HG03103 (cell line): Measurements from ENCODE around the gene BHMT2.

ENCODE experiments used
- ATAC-seq: cut with Tn5 transposase; IDR thresholded peaks from one replicate; pipeline ENCODE4 v1.9.1; 2021; ENCODE audit warnings: low read depth; ENCODE audit not compliant: unreplicated experiment

The BHMT2 gene

DNA sequence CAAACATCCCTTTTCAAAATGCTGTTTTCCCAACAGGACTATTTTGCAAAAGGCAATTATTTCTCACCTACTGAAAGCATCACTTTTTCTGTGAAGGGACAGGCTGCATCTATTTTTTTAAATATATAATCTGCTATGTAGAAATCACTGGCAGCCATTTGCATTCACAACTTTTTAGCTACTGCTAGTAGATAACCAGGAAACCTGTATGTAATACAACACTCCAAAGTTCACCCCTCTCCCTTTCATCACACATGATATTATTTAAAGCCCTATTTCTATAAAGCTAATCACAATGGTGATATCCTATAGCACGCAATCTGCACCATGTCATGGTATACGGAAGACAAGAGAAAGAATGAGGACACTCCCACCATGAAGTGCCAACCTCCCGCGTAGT is 9.9 kb upstream of the BHMT2 start:
- no peak for ATAC-seq

DNA sequence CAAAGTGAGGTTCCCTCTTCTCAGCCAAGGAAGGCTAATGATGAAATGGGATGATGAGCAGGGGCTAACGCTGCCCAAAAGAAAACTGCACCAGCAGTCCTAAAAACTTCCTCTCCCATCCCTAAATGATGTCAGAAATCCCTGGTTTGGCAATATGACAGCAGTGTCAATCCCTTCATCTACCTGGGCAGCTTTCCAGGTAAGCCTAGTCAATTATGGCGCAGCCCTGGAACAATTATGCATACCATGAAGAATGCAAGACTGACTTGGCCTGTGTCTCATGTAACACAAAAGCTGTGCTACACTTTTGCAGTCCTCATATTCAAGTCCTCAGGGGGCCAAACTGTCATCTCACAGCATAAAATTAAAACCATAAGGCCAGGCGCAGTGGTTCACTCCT is 7.1 kb upstream of the BHMT2 start:
- no peak for ATAC-seq

DNA sequence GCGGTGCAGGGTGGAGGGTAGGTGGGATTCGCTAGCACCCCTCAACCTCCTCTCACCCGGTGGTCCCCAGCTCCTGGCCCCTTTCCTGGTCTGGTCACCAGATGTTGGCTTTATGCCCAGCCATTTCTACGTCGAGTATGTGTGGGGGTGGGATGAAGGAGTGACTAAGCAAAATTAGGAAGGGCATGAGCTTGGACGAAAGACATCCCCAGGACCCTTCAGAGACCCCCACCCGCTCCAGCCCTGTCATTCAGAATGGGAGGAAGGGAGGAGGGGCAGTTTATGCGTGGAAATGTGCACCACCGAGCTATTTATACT is 742 bp downstream of the BHMT2 start:
- no peak for ATAC-seq

DNA sequence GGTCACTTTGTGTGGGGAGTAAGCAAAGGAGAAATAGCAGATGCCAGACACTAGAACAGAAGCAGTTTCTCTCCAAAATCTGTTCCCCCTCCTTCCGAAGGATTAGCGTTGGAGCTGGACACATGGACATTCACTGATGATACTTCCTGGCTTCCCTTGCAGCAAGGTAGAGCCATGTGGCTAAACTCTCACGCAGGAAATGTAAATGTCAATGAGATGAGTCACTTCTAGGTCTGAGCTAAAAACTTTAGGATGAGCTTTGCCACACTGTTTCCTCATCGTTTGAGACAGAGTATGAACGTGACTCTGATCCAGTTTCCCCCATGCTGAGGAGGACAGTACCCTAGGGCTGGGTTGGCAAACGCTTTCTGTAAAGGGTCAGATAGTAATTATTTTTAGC is 5.1 kb downstream of the BHMT2 start:
- ATAC-seq = no peak

DNA sequence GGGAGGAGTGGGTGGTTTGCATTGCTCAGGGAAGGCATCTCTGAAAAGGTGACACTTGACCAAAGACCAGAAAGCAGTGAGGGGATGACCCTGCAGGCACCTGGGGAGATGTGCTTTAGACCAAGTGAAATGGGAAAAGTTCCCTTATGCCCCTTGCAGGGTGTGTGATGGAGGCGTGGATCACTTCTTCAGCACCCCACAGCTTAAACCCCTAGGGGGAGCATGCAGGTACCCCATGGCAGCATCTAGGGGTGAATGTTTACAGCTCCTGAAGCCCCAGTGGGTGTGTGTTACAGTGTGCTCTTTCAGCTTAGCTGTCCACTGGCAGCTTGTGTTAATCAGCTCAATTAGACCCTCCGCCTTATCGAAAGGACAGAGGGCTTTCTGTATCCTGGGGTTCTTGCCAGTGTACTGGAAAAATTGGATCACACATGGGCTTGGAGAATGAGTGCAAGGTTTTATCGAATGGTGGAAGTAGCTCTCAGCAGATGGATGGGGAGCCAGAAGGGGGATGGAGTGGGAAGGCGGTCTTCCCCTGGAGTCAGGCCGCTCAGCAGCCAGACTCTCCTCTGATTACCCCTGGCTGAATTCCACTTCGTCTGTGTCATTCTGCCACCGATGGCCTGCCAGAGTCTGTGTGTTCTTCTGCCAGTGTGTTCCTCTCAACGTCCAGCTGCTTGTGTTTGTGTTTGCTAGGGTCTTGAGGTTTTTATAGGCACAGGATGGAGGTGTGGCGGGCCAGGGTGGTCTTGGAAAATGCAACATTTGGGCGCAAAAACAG is 6.3 kb downstream of the BHMT2 start:
- no peak for ATAC-seq

DNA sequence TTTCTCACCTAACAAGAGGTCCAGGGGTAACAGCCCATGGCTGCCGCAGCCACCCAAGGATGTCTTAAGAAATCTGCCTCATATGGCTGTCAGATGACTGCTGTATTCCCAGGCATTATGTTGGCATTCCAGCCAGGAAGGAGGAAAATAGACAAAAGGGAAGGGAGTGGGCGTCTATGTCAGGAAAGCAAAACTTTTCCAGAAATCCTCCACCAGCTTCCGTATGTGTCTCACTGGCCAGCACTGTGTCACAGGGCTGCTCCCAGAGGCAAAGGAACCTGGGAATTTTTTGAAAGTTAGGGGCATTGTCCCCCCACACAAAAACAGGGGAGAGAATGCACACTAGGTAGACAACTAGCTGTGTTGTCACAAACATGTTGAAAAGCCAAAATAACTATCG is 7.3 kb downstream of the BHMT2 start:
- no peak for ATAC-seq

DNA sequence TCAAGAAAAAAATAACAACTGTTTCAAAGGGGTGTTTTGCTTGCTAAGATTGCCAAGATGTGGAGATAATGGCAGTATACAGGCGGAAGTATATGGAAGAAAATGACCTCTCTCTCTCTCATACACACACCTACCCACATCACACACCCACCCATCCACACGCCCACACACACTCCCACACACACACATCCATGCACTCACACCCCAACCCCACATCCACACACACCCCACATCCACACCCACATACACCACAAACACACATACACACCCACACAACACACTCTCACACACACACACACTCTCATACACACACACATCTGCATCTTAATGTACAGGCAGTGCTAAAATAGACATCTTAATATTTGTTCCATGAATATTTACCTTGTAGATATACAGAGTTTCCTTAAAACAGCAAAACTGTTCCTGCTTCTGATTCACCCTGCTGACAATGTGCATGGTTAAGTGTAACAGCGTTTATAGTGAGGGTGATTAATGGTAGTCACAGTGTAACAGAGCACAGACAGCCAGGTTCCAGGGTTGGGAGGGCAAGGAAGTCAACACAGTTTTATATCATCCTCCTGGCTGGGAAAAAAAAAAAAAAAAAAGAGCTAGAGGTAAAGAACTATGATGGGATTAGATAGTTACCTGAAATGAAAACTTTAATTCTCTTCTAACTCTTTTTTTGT is 8.3 kb downstream of the BHMT2 start:
- ATAC-seq = no peak

DNA sequence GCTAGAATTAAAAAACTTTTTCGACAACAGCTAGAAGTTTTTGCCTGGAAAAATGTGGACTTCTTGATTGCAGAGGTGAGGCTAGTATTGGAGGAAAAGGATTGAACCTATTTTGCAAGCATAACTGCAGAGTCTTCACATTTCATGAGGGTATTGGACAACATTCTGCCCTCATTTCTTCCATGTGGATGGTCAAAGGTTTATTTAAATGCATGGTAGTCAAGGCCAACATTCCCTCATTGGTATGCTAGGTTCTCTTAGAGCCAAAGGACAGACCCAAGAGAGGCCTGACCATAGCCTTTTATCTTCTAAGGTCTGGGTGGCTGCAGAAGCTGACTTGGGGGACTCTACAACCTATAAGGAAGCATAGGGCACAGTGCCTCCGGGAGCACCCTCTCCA is 11.2 kb downstream of the BHMT2 start:
- ATAC-seq = no peak

DNA sequence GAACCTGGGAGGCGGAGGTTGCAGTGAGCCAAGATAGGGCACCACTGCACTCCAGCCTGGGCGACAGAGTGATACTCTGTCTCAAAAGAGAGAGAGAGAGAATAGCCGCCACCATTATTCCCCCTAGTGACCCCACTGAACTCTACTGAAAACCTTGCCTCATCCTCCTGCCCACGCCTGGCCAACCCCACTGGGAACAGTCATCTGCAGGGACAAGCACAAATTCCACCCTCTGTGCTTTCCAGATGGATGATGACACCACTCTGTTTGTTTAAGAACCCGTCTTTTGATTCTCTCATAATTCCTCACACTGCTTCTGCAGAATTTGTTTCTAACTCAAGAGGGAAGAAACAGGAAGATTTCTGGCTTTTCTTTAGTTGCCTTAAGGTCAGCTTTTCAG is 12.2 kb downstream of the BHMT2 start:
- no peak for ATAC-seq

DNA sequence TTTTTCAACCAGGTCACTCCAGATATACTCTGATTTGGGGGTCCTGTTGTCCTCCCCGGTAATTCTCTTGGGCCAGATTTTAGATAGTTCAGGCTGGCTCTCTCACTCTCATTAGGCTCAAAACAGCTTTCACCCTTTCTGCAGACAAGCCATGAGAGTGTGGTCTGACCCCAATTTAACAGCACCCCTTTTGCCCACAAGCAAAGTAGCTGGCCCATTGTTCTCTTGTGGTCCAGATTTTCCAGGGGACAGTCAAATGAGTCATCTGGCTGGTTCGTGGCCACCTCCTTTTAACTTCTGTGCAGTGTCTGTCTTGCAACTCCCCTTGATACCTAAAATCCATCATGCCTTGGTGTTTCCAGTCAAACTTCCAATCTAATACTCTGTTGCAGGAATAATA is 16.5 kb downstream of the BHMT2 start:
- no peak for ATAC-seq

DNA sequence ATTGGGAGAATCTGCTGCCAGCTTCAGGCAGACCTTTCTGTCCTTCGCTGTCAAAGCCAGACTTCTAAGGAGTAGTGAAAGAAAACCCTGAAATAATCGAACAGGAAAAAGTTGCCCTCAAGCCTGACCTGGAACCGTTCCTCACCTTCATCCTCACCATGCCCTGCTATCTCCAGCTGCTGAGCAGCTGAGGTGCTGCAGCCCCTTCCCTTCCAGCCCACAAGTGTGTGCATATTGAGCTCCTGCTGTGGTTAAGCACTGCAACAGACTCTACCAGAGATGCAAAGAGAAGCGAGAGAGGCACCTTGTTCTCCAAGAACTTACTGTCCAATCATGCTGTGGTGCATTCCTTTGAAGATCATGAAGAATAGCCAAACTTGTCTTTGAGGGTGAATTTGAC is 18.9 kb downstream of the BHMT2 start:
- ATAC-seq = no peak

DNA sequence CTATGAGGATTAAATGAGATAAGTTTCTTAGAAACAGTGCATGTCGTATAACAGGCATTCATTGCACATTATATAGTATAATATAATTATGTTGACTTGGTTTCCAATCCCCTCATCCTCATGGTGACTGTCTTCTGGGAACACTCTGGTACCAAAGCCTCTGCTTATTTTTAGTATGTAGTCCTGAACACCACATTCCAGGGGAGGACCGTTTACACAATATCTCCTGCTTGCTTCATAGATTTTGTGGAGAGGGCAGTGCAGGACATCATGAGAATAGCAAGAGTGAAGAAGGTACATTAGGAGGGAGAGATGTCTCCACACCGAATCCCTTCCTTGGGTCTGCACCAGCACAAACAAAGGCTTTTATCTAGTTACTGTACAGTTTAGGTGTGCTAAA is 21.5 kb downstream of the BHMT2 start:
- no peak for ATAC-seq

DNA sequence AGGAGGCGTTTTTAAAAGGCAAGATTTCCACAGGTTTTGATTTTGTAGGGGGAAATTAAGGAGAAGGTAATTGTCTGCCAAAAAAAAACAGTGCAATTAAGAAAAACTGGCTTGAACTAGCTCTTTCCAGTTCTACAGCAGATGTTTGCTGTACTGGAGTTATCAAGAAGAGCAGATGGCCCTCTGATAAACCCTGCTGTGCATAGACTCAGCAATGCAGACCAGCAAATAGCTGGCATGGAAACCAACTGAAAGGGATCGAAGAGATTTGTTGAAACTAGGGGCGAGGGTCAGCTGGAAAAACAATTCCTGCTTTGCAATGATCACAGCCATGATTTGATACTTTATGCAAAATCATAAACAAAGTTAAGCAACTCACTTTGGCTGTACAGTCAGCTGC is 24.2 kb downstream of the BHMT2 start:
- no peak for ATAC-seq

DNA sequence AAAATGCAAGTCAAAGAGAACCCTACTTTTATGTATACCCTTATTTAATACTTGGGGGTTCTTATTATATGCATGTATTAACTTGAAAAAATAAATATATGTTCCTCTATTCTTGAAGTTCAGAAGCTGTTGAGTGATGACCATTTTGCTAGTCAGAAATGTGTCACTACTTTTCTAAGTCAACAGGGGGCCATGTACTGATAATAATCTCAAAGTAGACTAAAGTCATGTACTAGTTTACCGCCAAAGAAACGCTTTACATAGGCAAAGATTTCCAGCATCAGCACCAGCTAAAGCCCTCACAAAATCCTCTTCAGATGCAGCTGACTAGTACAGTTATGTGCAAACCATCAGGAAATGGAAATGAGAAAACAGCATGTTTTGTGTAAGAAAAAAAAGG is 36.3 kb downstream of the BHMT2 start:
- ATAC-seq = no peak

DNA sequence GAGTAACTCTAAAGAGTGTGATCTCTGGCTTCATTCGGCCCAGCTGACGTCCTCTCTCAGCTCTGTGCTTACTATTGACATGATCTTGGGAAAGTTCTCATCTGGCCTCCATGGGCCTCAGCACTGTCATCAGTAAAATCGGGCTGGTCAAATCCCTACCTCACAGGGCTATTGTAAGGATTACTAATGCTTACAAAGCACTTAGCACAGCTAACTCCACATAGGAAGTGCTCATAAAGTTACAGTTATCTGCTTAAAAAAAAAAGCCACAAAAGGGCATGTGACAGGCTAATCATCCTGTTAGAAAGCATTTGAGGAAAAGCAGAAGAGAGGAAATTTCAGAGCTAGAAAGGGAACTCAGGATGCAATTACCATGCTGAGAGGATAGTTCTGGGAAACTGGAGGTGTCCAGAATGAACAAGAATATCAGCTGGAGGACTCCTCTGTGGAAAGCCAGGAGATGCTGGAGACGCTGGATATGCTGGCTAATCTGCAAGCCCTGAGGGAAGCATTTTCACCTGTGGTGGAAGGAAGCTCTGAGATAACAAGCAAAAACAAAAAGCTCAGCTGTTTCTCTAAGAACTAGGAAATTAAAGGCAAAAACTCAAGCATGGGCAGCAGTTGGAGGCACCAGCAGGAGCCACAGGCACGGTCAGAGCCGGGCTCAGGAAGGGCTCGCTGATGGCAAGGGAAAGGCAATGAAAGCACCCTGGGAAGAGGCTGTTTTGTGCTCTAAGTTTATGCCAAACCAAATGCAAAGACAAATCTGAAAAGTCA is 37.6 kb downstream of the BHMT2 start:
- ATAC-seq = no peak

DNA sequence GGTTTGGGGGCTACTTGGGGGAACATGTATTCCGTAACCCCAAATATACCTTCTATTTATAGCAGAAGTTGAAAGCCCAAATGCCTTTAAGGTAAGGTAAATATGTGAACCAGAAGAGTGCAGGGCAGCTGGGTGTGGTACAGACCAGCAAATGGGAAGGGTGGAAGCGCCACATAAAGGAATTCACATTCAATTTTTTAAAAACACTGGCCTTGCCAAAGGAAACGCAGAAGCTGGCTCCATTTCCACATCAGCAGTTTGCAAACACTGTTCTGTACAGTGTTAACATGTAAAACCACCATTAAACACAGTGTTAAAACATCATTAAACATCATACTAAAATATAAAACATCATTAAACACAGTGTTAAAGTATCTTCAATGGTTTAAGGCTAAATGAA is 38.5 kb downstream of the BHMT2 start:
- no peak for ATAC-seq

DNA sequence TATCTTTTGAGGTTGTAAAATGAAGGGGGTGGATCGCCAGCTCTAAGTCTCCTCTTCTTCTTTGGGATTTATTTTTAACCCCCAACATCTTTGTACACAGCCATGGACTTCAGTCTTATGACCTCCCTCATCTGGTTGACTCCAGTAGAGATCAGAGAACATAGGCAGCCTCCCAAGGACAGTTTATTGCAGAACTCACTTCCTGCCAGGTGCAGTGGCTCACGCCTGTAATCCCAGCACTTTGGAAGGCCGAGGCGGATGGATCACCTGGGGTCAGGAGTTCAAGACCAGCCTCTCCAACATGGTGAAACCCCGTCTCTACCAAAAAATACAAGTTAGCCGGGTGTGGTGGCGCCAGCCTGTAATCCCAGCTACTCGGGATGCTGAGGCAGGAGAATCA is 39.2 kb downstream of the BHMT2 start:
- ATAC-seq = no peak

DNA sequence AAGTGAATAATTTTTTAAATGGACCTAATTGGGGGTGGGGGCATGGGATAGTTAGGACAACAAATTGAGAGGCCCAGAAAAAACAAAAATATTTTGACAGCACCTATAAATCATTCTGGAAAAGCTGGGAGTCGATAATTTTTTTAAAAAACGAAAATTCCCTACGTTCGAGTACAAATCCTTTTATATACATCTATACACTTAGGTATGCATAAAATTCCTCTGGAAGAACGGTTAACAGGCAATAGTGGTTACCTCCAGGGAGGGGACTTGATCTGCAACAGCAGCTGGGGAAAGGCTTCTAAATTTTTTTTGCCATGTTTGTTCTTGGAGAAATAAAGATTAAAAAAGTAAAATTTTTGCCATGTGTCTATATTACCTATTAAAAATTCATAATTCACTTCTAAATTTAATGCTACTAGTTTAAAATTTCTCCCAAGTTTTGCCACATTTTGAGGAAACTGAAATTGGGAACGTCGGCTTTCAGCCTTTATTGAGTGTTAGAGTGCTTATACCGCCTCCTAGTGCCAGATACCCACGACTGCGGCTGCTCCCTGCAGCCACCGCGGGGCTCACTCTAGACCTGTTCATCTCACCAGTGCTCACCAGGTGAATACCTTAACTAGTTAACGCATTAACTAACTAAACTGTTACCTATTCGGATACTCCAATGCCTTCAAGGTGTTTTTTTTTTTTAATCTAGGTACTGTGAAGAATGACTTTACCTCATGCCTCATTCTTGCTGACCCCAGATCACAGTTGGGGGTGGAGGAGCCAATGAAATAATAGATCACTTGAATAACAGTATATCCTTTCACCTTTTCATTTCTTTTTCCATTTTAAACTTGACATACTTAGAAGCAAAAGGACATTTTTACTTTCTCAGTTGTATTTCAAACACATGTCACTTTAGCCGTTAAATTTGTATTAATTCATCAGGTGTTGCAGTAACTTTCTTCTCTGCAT is 40.2 kb downstream of the BHMT2 start:
- no peak for ATAC-seq

DNA sequence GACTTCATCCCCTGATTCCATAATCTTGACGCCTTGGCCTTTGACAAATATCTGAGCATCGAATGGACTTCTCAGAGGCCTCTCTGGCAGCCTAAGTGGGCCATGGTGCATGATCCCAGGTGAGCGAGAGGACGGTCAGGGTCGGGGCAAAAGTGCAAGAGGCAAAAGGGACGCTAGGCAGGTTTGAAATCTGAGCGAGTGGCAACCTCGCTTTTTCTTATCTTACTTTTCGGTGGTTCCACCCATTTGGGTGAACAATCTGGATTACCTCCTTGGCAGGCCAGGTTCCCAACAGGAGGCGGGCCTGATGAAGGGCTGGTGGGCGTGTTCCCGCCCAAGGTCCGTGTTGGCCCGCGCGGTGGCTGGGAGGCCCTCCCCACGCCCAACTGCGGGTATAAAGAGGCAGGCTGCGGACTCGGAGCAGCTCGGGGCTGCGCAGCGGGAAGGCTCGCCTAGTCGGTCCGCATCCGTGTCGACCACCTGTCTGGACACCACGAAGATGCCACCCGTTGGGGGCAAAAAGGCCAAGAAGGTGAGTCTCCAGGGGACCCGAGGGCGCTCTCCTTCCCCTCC is 41.9 kb downstream of the BHMT2 start, which contains the start of gene BHMT:
TSS of gene BHMT (plus strand) at position 423 of the 573 bp plus-strand sequence. CDS start at position 500, 77 bp downstream.
- no peak for ATAC-seq
